Measurements from ENCODE around the gene TIGD1. TPM values are rescaled to one million over a fixed set of nuclear protein-coding genes. Genes with fewer than 3 reads are reported as not detected.

The TIGD1 gene
- polyA plus RNA-seq, 1 donor (not counting 4 experiments of a cell fraction or from before 2014, with no cell fraction given) = 2.3 TPM

- Histone ChIP-seq H3K27me3 (ENCODE audit: control insufficient read depth, extremely low read depth, insufficient read depth, low read length) (no peaks in the 10 kb centered on the region), H4K20me1 (ENCODE audit: control insufficient read depth, extremely low read depth, insufficient read depth, low read length) (peaks cover 3% of the 10 kb centered on the region), H2AFZ (ENCODE audit: control insufficient read depth, low read length) (no peak overlapping the region), H3K9me1 (ENCODE audit: control insufficient read depth, extremely low read depth, insufficient read depth, low read length) (no peaks in the 10 kb centered on the region), H3K9me3 (ENCODE audit: control insufficient read depth, low read depth, low read length) (no peaks in the 10 kb centered on the region), H3K79me2 (ENCODE audit: control insufficient read depth, insufficient read depth, low read length) (no peaks in the 10 kb centered on the region), H3K4me1 (ENCODE audit: control insufficient read depth, extremely low read depth, insufficient read depth, low read length) (peaks cover 3% of the 10 kb centered on the region), H3K4me2 (ENCODE audit: control insufficient read depth, extremely low read depth, insufficient read depth, low read depth, low read length) (no peak overlapping the region), H3K27ac (ENCODE audit: control insufficient read depth, insufficient read depth, low read length) (no peak overlapping the region), H3K36me3 (ENCODE audit: control insufficient read depth in 2 of 2, extremely low read depth in 1 of 2, insufficient read depth in 2 of 2, low read length in 2 of 2) (no peaks in the 10 kb centered on the region), H3K4me3 (ENCODE audit: control insufficient read depth in 2 of 3, extremely low read depth in 1 of 3, insufficient read depth in 2 of 3, low read depth in 1 of 3, low read length in 3 of 3) (no peak overlapping the region), H3K9ac (ENCODE audit: control insufficient read depth, extremely low read depth, insufficient read depth, low read length) (no peak overlapping the region)
- no peak for FAIRE-seq
- dilution Hi-C loops (cut with MboI; ENCODE audit: extremely low pct_ligation_motif_present, low sequenced_read_pairs) = no loop called here
- DNase-seq (ENCODE audit: low read depth, low spot score) = no peak
- TF ChIP-seq CTCF (optimal IDR thresholded peaks at IDR 0.05 in 1 of 3, IDR thresholded peaks at IDR 0.05 in 1 of 3, conservative IDR thresholded peaks at IDR 0.05 in 1 of 3; ENCODE audit: extremely low read depth in 1 of 3, insufficient read depth in 2 of 3, low read length in 3 of 3) (no peak), EZH2 (IDR thresholded peaks at IDR 0.05; ENCODE audit: low read length) (no peak)
These were observed 12.9 kb downstream of the TIGD1 start for GRCh38 chr2:232537499-232537898.

- H3K79me2 ChIP-seq (ENCODE audit: control insufficient read depth, insufficient read depth, low read length) = no peaks in the 10 kb centered on the region
- no peak overlapping the region for H3K27ac ChIP-seq (ENCODE audit: control insufficient read depth, insufficient read depth, low read length)
- no peaks in the 10 kb centered on the region for H3K9me3 ChIP-seq (ENCODE audit: control insufficient read depth, low read depth, low read length)
- dilution Hi-C loops (cut with MboI; ENCODE audit: extremely low pct_ligation_motif_present, low sequenced_read_pairs) = no loop called here
- DNase-seq (ENCODE audit: low read depth, low spot score) = no peak
- no peak overlapping the region for H3K4me2 ChIP-seq (ENCODE audit: control insufficient read depth, extremely low read depth, insufficient read depth, low read depth, low read length)
- peaks cover 3% of the 10 kb centered on the region for H3K4me1 ChIP-seq (ENCODE audit: control insufficient read depth, extremely low read depth, insufficient read depth, low read length)
- H3K36me3 ChIP-seq (ENCODE audit: control insufficient read depth in 2 of 2, extremely low read depth in 1 of 2, insufficient read depth in 2 of 2, low read length in 2 of 2) = no peaks in the 10 kb centered on the region
- H3K4me3 ChIP-seq (ENCODE audit: control insufficient read depth in 2 of 3, extremely low read depth in 1 of 3, insufficient read depth in 2 of 3, low read depth in 1 of 3, low read length in 3 of 3) = no peak overlapping the region
- no peak for FAIRE-seq
- no peak overlapping the region for H2AFZ ChIP-seq (ENCODE audit: control insufficient read depth, low read length)
- no peaks in the 10 kb centered on the region for H3K9me1 ChIP-seq (ENCODE audit: control insufficient read depth, extremely low read depth, insufficient read depth, low read length)
- no peaks in the 10 kb centered on the region for H3K27me3 ChIP-seq (ENCODE audit: control insufficient read depth, extremely low read depth, insufficient read depth, low read length)
- TF ChIP-seq CTCF (optimal IDR thresholded peaks at IDR 0.05 in 1 of 3, IDR thresholded peaks at IDR 0.05 in 1 of 3, conservative IDR thresholded peaks at IDR 0.05 in 1 of 3; ENCODE audit: extremely low read depth in 1 of 3, insufficient read depth in 2 of 3, low read length in 3 of 3) (peak; percentile 44 to 57 (median 46)), EZH2 (IDR thresholded peaks at IDR 0.05; ENCODE audit: low read length) (no peak)
- H4K20me1 ChIP-seq (ENCODE audit: control insufficient read depth, extremely low read depth, insufficient read depth, low read length) = no peaks in the 10 kb centered on the region
- H3K9ac ChIP-seq (ENCODE audit: control insufficient read depth, extremely low read depth, insufficient read depth, low read length) = no peak overlapping the region
These were observed 13.3 kb downstream of the TIGD1 start for GRCh38 chr2:232537079-232537478.

Data from keratinocyte (primary cell).